NCI-H187 treated with DMSO at 0.1 percent for 48 hours (cell line): Measurements from ENCODE around the gene GALNT18.

ENCODE experiments used
- DNase-seq: peaks from one replicate; lab custom pipeline; 2025; lab: John Stamatoyannopoulos, UW

The GALNT18 gene

DNA sequence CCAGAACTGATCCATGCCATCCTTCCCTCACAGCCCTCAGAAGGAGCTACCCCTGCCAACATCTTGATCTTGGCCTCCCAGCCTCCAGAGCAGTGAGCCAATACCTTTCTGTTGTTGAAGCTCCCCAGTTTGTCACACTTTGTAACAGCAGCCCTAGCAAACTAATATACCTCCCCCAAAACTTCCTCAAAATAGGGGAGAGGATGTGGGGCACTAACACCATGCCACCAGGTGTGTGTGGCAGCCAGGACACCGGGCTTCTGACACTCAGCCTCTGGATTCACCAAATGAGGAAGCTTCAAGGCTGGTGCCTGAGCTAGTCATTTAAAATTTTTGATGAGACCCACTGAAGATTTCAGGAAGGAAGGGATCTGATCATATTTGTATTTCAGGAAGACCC is 353.7 kb downstream of the GALNT18 start:
- no peak for DNase-seq

DNA sequence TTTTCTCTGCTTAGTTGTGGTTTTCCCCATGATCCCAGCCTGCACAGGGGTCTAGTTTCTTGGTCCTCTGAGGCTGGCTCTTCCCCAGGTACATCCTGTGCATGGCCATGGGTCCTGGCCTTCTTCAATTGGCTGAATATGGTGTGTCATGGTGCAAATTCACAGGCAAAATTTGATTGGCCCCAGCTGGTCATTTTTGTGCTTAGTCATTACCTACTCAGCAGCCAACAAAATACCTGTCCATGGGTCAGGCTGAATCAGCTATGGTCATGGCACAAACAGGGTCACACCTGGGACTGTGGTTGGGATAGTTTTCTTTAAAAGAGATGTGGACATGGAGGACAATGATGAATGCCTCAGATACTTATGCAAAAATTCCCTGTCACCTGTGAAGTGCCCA is 354.5 kb downstream of the GALNT18 start:
- no peak for DNase-seq

DNA sequence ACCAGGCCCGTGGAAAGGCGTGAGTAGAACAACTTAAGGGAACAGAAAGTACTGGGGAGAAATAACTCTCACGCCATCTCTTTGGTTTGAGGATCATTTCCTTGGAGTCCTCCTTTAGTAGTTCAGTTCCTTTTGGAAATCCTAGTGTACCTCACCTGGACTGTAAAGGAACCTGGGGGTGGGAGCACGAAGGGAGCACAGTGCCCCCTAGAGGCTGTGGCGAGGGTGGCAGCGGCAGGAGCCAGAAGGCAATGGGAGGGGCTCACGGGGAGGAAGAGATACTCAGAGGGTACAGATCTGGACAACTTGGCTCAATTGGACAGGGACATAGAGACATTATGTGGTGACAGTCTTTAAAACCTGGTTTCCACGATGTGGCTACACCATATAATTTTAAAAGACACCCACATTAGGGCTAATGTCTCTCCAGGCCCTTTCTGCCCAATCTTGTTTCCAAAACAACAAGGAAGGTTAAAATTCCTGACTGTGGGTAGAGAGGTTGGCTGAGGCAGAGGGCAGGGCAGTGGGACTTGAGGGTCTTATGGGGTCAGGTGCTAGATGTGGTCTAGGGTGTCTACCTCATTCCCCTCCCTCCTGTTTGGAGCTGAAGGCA is 355.7 kb downstream of the GALNT18 start:
- DNase-seq: peak; percentile 48

DNA sequence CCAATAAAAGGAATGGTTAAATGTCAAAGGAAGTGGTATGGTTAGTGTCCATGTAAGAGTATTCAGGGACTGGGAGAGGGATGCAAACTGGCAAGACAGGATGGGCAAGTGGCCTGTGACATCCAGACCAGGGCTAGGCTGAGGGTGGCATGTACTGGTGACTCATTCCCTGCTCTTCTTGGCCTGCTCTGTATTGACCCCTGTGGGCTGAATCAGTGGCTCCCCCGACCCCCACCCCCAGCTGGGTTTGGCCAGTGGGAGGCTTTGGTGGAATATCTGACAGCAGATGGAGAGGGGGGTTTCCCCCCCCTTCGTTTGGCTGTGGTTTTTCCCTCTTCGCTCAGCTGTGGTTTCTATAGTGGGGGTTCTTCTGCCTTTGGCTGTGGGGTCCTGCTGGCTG is 356.5 kb downstream of the GALNT18 start:
- no peak for DNase-seq

DNA sequence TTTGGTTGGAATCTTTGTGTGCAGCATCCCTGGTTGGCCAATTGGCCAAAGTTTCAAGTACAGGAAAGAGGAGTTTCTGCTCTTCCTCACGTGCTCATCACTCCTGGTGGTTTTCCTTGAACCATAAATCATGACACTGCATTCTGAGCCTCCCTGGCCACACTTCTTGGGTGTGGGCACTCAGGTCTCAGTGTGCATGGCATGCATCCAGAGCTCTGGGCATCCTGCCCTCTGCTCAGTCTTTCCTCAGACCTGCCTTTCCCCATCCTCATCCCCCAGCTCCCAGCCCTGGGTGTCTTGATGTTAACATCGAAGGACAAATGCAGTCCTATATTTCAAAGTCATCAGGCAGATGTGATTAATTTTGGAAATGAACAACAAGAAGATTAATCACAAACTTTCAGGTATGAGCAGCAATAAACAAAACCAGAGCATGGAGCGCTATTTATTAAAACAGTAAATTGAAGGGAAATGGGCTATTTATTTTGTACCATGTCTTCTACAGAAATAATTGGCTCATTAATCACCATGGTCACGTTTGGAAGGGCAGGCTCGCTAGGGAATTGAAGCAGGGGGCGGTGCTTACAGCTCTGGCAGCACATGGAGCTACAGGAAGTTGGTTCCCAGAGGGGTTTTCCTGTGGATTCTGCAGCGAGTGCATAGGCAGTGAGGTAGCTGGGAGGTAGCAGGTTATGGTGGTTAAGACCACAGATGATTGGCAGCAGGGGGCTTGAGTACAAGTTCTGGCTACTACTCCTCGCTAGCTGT is 358.4 kb downstream of the GALNT18 start:
- DNase-seq: no peak

DNA sequence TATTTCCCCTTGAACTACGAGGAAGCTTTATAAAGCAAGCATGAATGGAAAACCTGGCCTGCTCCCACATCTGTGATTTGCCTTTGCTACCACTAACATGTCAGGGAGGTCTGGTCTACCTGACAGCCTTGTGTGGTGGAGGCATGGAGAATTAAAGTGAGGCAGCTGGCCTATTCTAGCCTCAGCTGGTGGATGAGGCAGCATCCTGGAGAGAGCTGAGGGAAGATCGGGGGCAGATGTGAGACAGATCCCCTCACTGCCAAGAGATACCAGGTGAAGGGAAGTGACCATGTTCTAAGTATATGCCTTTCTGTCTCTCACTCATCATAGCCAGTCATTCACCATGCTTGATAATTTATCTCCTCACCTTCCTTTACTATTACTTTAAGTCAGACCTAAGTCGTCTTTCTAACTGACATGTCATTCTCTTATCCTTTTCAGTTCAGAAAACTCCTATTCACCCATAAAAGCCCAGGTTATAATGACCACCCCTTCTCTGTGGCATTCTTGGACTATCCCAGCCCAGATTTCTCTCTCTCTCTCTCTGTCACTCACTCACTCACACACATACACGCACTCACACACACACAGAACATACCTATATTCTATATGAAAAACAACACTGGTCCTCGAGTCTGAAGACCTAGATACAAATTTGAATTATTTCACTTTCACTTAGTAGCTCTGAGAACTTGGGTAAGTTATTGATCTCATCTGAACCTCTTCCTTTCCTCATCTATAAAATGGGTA is 359.5 kb downstream of the GALNT18 start:
- DNase-seq: no peak

DNA sequence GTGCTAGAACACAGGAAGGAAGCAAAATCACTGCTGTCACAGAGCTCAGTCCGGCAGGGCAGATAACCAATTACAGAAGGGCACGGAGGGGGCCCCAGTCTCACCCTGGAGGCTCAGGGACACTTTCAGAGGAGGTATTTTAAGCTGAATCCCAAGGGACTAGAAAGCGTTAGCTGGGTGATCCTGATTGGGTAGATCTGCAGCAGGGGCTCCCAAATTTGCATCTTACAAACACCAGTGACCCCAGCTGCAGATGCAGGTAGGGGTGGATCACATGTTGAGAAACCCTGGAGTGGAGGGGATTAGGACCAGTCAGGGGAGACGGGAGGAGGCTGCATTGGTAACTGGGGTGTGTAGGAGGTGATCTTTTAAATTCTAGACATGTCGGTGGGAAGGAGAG is 360.2 kb downstream of the GALNT18 start:
- no peak for DNase-seq

DNA sequence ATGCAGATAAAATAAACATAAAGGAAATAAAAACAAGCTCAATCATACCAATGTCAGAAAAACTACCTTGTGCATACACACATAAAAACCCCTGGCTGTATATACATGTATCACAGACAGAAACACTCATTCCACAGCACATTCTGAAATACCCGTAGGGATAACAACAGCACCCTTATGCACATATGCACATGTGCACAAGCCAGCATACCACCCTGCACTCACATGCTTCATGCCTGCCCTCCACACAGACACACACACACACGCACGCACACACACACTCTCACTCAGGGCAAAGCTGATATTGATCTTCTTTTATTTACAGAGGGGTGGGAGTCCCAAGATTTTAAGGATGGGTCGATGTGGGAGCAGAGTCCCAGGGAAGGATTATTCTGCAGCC is 360.9 kb downstream of the GALNT18 start:
- DNase-seq: no peak

DNA sequence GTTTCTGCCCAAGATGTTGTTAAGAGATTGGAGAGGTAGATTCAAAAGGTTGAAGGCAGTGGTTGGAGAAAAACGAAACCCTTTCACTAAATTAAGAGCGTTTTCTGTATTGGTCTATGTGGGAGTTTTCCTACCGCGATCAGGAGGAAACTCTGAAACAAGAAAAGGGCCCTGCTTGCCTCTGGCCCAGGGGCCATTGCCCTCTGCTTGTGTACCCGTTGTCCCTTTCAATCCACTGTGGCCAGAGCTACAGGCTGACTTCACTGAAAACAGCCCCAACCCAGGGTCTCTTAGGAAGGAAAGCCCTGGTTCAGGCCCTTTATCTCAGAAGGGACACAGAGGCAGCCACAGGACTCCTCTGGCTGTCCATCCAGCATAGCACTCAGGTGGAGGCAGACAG is 367.8 kb downstream of the GALNT18 start:
- DNase-seq: no peak

DNA sequence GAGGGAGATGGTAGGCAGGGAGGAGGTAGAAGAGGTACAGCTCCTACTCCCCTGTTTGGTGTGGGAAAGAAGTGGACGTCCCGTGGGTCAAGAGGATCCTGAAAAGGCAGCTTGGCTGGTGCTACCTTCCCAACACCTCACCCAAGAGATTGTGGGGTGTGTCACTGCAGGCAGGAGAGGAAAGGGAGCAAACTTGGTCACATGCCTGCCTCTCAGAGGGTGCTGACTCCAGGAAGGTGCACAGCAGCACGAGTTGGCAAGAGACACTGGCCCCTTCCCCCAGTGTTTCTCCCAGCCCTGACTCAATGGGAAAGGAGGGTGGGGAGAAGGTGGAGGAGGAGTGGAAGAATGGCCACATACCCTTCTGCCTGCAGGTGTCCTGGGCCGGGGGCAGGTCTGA is 368.3 kb downstream of the GALNT18 start:
- no peak for DNase-seq

DNA sequence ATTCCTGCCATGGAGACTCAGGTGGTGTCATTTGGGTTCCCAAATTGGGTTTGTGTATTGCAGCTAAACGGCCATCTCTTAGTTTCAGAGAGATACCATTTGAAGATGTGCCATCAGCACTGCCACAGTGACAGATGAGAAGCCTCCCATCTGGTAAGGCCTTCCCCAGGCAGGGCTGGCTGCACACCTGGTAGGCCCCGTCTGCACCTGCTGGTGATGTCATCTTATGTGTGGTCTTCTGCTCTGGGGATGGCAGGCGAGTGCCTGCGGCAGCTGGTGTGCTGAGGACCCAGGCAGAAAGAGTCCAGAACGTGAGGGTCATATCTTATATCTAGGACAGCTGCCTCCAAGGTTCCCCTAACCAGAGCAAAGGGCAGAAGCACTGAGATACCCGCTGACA is 369.4 kb downstream of the GALNT18 start:
- DNase-seq: no peak

DNA sequence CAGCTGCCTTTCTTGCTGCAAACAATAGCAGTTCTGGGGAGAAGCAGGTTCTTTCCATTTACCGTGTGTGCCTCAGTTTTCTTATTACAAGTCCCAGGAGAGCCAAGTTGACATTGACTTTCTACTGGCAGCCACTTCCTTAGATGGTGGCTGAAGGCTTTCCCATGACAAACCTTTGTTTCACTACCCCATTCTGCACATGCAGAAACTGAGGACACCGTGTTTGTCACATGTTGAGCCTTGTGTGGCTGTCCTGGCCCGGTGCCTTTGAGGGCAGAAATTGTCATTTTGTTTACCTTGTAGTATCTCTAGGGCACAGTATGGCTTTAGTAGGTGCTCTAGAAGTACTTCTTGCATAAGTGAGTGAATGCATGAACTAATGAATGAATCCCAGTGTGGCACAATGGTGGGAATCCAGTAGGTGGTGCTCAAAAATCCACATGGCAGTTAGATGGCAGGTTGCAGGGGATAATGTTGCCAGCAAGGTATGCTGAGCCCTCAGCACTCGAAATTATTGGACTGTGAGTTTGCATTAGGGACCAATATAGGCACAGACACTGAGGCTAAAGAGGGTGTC is 370.3 kb downstream of the GALNT18 start:
- no peak for DNase-seq

DNA sequence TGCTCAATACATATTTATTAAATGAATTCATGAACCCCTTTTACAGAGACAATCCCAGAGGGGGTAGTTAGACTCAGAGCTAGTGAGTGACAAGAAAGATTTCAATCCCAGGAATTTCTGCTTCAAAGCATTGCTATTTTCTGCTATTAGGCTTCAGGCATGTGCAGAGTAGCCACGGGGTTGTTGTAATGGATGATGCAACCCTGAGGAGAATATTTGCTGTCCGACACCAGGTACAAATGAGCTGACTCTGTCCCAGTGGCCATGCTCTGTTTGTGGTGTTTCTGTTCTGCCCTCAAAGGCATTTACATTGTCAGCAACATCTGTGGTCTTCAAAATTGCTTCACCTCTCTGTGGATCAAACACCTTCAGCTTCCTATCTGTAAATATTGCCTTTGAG is 371.3 kb downstream of the GALNT18 start:
- no peak for DNase-seq

DNA sequence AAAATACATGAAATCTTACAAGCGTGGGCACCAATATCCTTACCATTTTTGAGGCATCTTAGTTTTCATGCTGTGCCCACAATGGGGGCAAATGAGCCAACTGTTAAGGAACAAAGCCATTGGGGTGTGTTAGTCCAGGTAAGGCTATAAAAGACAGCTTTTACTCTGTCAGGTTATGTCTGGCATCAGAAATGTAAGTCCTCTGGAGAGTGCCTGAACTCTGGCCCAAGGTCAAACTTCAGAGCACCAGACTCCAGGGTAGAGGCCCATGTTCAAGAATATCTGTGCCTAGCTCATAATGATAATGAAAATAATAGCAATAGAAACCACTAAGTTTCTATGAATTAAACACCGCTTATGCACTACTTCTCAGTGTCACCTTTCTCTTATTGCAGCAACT is 374.2 kb downstream of the GALNT18 start:
- DNase-seq: no peak

DNA sequence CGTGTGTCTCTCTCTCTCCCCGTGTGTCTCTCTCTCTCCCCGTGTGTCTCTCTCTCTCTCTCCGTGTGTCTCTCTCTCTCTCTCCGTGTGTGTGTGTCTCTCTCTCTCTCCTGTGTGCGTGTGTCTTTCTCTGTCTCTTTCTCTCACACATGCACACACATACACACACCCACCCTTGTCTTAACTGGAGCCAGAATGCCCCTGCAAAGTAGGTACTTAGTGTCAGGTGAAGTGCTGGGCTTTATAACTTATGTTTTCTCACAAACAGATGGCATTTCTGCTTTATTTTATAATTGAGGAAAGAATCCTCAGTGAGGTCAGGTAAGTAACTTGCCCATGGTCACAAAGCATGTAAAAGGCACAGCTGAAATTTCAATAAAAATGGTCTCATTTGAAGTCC is 374.7 kb downstream of the GALNT18 start:
- DNase-seq: peak; percentile 40

DNA sequence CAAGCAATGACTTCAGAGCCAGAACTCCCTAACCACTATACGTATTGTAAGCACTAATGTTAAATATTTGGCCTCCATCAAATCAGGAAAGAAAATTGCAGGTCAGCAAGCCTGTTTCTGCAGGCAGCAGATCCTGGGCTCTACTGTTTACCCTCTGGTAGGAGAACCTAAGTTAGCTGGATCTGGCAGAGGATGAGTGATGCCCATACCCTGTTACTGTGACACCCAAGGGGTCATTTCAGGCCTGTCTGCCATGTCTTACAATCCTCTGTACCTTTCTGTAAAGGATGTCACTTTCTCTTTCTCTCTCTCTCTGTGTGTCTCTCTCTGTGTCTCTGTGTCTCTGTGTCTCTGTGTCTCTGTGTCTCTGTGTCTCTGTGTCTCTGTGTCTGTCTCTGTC is 375.6 kb downstream of the GALNT18 start:
- DNase-seq: no peak

DNA sequence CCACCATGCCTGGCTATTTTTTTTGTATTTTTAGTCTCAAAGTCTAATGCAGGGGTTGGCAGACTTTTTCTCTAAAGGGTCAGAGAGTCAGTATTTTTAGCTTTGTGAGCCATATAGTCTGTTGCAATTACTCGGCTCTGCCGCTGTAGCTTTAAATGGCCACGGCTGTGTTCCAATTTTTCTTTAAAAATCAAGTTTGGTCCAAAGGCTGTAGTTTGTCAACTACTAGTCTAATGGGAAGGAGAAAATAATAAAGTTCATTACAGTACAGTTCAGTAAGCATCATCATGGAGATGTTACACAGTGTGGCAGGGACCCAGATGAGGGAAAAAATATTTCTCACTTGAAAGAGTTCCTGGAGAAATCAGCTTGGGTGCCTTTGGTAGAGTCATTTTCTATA is 376.4 kb downstream of the GALNT18 start:
- no peak for DNase-seq

DNA sequence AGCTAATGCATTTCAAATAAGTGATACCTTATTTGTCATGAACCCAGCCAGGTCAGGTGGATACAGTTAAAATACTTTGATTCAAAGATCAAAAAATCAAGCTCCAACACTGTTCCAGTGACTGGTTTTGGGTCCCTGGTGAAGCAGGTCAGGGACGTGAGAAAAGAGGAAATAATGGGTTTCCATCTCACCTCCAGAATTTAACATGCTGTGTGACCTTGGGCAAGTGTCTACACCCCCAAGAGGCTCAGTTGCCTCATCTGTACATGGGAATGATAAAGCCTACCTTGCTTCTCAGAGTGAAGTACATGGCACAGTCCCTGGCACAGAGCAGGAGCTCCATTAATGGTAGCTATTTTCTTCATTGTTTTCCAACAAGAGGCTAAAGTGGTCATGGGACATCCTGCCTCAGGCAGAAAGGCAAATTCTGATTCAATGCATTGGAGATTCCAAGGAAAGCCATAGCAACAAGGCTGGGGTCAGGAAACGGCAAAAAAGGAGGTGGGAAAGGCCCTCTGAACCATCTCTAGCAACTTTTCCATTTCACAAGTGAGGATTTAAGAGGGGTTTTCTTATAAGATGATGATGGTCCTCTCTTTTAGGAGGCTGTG is 377.2 kb downstream of the GALNT18 start:
- DNase-seq: no peak

DNA sequence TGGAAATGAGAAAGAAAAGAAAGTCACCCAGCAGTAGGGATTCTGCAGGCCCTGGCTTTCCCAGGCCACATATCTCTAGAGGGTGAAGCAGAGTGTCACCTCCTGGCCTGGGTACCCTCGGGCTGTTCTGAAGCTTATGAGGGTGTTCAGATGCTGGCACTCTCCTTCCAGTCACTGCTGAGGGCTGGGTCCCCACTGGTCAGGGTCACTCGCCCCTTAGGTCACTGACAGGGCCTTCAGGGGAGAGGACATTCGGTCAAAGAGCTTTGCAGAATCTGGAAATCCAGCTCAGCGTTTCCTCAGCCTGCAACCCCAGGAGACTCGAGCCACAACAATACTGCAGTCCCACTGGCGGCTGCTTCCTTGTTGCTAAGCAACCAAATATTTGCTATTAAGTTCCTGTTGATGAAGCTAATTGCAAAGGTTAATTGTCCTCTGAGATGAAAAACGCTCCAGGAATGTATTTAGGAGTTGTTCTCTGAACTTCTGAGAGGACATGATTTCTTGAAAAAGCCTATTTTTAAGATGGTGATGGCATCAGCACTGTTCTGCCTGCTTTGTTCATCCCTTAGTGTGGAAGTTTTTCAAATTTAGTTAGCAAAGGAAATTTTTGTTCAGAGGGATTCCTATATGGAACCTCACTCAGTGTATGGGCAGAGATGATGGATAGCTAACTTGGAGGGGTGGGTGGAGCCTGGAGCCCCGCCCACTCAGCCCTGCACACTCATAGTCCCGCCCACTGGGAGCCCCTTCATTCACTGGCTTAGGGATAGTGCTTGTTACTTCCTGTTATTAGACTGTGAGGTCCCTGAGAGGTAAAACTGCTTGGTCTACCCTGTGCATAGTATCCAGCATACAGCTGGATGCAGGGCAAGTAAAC is 378.0 kb downstream of the GALNT18 start:
- no peak for DNase-seq

DNA sequence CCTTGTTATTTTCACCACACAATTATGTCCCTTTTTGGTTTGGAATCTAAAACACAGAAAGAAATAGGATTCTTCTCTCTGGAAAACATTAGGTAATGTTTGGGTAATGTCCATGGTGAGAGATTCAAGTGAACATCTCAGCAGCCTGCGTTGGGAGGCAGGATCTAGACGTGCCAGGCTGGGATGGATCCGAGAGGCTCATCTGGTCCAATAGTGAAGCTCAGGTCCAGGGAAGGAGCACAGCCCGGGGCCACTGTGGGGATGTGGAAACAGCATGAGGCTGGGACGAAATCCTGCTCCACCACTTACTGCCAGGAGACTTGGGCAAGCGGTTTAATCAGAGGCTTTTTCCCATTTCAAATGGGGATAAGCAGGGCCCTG is 378.6 kb downstream of the GALNT18 start:
- DNase-seq: no peak

DNA sequence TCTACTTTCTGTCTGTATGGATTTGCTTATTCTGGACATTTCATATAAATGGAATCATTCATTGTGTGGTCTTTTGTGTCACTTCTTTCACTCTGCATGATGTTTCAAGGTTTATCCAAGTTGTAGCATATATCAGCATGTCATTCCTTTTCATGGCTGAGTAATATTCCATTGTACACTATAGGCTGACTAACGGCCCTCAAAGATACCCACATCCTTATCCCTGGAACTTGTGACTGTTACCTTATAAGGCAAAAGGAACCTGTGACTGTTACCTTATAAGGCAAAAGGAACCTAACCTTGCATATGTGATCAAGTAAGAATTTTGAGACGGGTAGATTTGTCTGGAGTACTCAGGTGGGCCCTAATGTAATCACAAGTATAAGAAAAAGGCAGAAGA is 380.5 kb downstream of the GALNT18 start:
- DNase-seq: no peak

DNA sequence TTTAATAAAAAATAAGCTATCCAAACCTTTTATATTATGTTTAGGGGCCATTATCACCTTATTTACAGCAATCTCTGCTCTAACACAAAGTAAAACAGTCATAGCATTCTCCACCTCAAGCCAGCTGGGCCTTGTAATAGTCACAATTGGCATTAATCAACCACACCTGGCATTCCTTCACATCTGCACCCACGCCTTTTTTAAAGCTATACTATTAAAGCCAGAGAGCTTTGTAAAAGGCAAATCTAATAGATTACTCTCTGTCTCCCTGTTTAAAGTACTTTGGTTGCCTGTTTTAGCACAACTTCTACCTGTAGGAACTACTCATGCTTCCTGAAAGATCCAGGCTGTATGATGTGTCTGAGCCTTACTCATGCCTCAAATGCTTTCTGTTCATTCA is 381.8 kb downstream of the GALNT18 start:
- no peak for DNase-seq
